RWPE2 (cell line): ENCODE results near the gene MAP1S.
A peak's percentile ranks its signal among the peaks of the same experiment; 100 is the strongest.

Experiments used
- ATAC-seq: fragments of 200-7000 bp; cut with Tn5 transposase; 3 replicates; pipeline ENCODE4 v1.9.1; 2021; ENCODE audit warnings: low read depth
- DNase-seq: peaks from one replicate; pipeline ENCODE4 v3.0.0-alpha.2; 2020; ENCODE audit warnings: low spot score
- H3K27ac ChIP-seq: fragments of 450-650 bp; 2 replicates; pipeline ENCODE4 v1.5.1; 2017; ENCODE audit warnings: mild to moderate bottlenecking; ENCODE audit not compliant: poor library complexity, severe bottlenecking
- H3K27me3 ChIP-seq: fragments of 250-450 bp; sonication (Bioruptor Pico); 2 replicates; pipeline ENCODE4 v1.5.1; 2021; ENCODE audit warnings: mild to moderate bottlenecking, moderate library complexity; ENCODE audit not compliant: insufficient read depth, poor library complexity, severe bottlenecking
- H3K36me3 ChIP-seq: fragments of 250-450 bp; sonication (Bioruptor Pico); 2 replicates; pipeline ENCODE4 v1.5.1; 2020; ENCODE audit warnings: low read depth, mild to moderate bottlenecking, moderate library complexity
- H3K4me1 ChIP-seq: fragments of 250-450 bp; sonication (Bioruptor Pico); 2 replicates; pipeline ENCODE4 v1.5.1; 2021; ENCODE audit warnings: mild to moderate bottlenecking, moderate library complexity; ENCODE audit not compliant: insufficient read depth, poor library complexity, severe bottlenecking
- H3K4me3 ChIP-seq: fragments of 250-450 bp; sonication (Bioruptor Pico); 2 replicates; pipeline ENCODE4 v1.5.1; 2021; ENCODE audit warnings: mild to moderate bottlenecking, moderate library complexity; ENCODE audit not compliant: severe bottlenecking
- H3K9me3 ChIP-seq: fragments of 250-450 bp; sonication (Bioruptor Pico); 2 replicates; pipeline ENCODE4 v1.5.1; 2021; ENCODE audit warnings: mild to moderate bottlenecking, moderate library complexity; ENCODE audit not compliant: severe bottlenecking
- CTCF ChIP-seq: fragments of 450-650 bp; IDR thresholded peaks from one replicate; pipeline ENCODE4 v1.5.1; 2017; ENCODE audit warnings: mild to moderate bottlenecking, moderate library complexity; ENCODE audit not compliant: poor library complexity, severe bottlenecking

Gene MAP1S

GRCh38 chr19:17725422-17726078 is 6.3 kb downstream of the MAP1S start:
- no peaks in the 10 kb centered on the region for H3K9me3 ChIP-seq
- peak; percentile 20 for TF ChIP-seq CTCF
- H3K4me1 ChIP-seq = no peaks in the 10 kb centered on the region
- no peaks in the 10 kb centered on the region for H3K27me3 ChIP-seq
- ATAC-seq = no peak
- H3K36me3 ChIP-seq = peaks cover 47% of the 10 kb centered on the region
- H3K27ac ChIP-seq = no peak overlapping the region
- DNase-seq = no peak
- no peak overlapping the region for H3K4me3 ChIP-seq

- Histone ChIP-seq H3K36me3 (peaks cover 47% of the 10 kb centered on the region), H3K4me3 (no peak overlapping the region), H3K27ac (no peak overlapping the region), H3K4me1 (no peaks in the 10 kb centered on the region), H3K27me3 (no peaks in the 10 kb centered on the region), H3K9me3 (no peaks in the 10 kb centered on the region)
- DNase-seq (no peak), ATAC-seq (no peak)
- TF ChIP-seq CTCF = no peak
Observed at GRCh38 chr19:17726136-17726741, 7.0 kb downstream of the MAP1S start.

- Histone ChIP-seq H3K4me1 (no peaks in the 10 kb centered on the region), H3K36me3 (peaks cover 53% of the 10 kb centered on the region), H3K9me3 (no peaks in the 10 kb centered on the region), H3K27ac (no peak overlapping the region), H3K27me3 (no peaks in the 10 kb centered on the region), H3K4me3 (no peak overlapping the region)
- ATAC-seq (no peak), DNase-seq (no peak)
- no peak for TF ChIP-seq CTCF
Observed at GRCh38 chr19:17726964-17727773, 7.9 kb downstream of the MAP1S start.

- Histone ChIP-seq H3K36me3 (peaks cover 57% of the 10 kb centered on the region), H3K4me3 (no peak overlapping the region), H3K9me3 (no peaks in the 10 kb centered on the region), H3K27ac (no peak overlapping the region), H3K4me1 (no peaks in the 10 kb centered on the region), H3K27me3 (no peaks in the 10 kb centered on the region)
- DNase-seq (no peak), ATAC-seq (no peak)
- no peak for TF ChIP-seq CTCF
Observed at GRCh38 chr19:17727843-17728242, 8.6 kb downstream of the MAP1S start.

- no peak for TF ChIP-seq CTCF
- ATAC-seq = no peak
- no peak overlapping the region for H3K27ac ChIP-seq
- peaks cover 48% of the 10 kb centered on the region for H3K36me3 ChIP-seq
- H3K4me1 ChIP-seq = no peaks in the 10 kb centered on the region
- H3K4me3 ChIP-seq = no peak overlapping the region
- H3K9me3 ChIP-seq = no peaks in the 10 kb centered on the region
- H3K27me3 ChIP-seq = no peaks in the 10 kb centered on the region
- DNase-seq = no peak
Observed at GRCh38 chr19:17733127-17733526, 13.8 kb downstream of the MAP1S start.
